IPS-18a (cell line): ENCODE data around the gene CUZD1.
"Not testable (repeated sequence)": the region's sequence is repeated elsewhere in the genome, so short reads cannot be mapped to it uniquely, and the experiment has no call there.

Experiments used
- H3K27ac ChIP-seq: one replicate; pipeline ENCODE4 v1.5.1; 2013; ENCODE audit warnings: low read length
- H3K27me3 ChIP-seq: one replicate; pipeline ENCODE4 v1.6.1; 2013; ENCODE audit warnings: mild to moderate bottlenecking, low read length; ENCODE audit not compliant: control insufficient read depth, insufficient read depth
- H3K36me3 ChIP-seq: one replicate; pipeline ENCODE4 v1.6.1; 2013; ENCODE audit warnings: low read depth, low read length; ENCODE audit not compliant: control insufficient read depth
- H3K4me1 ChIP-seq: one replicate; pipeline ENCODE4 v1.6.1; 2013; ENCODE audit warnings: low read depth, low read length; ENCODE audit not compliant: control insufficient read depth
- H3K4me3 ChIP-seq: one replicate; pipeline ENCODE4 v1.5.1; 2013; ENCODE audit warnings: low read length
- H3K9ac ChIP-seq: one replicate; pipeline ENCODE4 v1.6.1; 2013; ENCODE audit warnings: mild to moderate bottlenecking, low read length, moderate library complexity
- H3K9me3 ChIP-seq: one replicate; pipeline ENCODE4 v1.6.1; 2013; ENCODE audit warnings: low read depth, low read length; ENCODE audit not compliant: control insufficient read depth

The CUZD1 gene, protein sequence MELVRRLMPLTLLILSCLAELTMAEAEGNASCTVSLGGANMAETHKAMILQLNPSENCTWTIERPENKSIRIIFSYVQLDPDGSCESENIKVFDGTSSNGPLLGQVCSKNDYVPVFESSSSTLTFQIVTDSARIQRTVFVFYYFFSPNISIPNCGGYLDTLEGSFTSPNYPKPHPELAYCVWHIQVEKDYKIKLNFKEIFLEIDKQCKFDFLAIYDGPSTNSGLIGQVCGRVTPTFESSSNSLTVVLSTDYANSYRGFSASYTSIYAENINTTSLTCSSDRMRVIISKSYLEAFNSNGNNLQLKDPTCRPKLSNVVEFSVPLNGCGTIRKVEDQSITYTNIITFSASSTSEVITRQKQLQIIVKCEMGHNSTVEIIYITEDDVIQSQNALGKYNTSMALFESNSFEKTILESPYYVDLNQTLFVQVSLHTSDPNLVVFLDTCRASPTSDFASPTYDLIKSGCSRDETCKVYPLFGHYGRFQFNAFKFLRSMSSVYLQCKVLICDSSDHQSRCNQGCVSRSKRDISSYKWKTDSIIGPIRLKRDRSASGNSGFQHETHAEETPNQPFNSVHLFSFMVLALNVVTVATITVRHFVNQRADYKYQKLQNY

GRCh38 chr10:122845783-122846332 is at the start of gene CUZD1:
Gene CUZD1, minus strand, starts transcription at chr10:122845857. Its CDS starts 14 bp downstream, at chr10:122845843.
- Histone ChIP-seq H3K36me3 (peaks cover 8% of the 10 kb centered on the region), H3K27ac (peak within 1 kb of the TSS; percentile 52), H3K4me1 (peaks cover 15% of the 10 kb centered on the region), H3K27me3 (no peaks in the 10 kb centered on the region), H3K4me3 (peak within 1 kb of the TSS; percentile 8), H3K9me3 (peaks cover 8% of the 10 kb centered on the region), H3K9ac (peak within 1 kb of the TSS; percentile 38)

DNA sequence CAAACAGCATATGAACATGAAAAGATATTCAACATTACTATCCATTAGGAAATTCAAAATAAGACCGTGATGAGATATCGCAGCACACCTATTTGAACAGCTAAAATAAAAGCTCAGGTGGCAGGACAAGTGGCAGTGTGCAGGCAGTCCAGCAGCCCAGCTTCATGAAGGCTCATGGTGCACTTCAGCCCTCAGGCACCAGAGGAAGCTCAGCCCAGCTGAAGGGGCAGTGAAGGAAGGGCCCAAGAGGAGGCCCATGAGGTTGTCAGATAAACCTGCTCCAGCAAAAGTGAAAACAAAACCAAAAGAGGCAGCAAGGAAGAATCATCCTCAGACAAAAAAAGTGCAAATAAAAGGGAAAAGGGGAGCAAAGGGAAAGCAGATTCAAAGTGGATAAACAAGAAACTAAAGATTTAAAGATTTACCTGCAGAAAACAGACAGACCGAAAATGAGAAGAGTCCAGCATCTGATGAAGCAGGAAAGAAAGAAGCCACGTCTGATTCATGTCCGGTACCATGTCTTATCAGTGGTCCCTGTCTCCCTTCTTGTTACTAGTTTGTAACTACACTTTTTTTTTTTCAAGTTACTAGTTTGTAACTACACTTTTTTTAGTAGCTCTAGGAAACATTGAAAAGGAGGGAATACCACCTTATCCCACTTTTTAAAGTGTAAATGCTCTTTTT is 48.7 kb upstream of the CUZD1 start:
- H3K36me3 ChIP-seq = no peaks in the 10 kb centered on the region
- no peaks in the 10 kb centered on the region for H3K9me3 ChIP-seq
- no peak overlapping the region for H3K9ac ChIP-seq
- no peaks in the 10 kb centered on the region for H3K4me1 ChIP-seq
- no peak overlapping the region for H3K4me3 ChIP-seq
- H3K27me3 ChIP-seq = no peaks in the 10 kb centered on the region
- H3K27ac ChIP-seq = no peak overlapping the region

DNA sequence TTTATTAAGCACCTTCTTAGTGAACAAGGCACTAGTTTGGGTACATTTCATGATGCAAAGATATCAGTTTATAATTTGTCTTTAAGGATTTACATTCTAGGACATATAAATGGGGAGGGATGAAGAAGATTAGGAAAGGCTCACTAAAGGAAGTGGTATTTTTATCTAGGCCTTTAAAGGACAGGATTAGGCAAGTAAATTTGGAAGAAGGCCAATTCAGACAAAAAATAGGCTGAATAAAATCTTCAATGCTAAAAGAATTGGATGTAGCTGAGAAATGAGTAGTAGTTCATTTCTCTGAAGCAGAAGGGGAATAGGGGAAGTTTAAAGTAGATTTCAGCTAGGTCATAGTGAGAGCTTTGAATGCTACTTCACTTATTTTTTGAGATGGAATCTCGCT is 38.5 kb upstream of the CUZD1 start:
- H3K9me3 ChIP-seq = no peaks in the 10 kb centered on the region
- no peak overlapping the region for H3K9ac ChIP-seq
- no peak overlapping the region for H3K4me3 ChIP-seq
- H3K4me1 ChIP-seq = peaks cover 2% of the 10 kb centered on the region
- no peak overlapping the region for H3K27ac ChIP-seq
- no peaks in the 10 kb centered on the region for H3K36me3 ChIP-seq
- no peaks in the 10 kb centered on the region for H3K27me3 ChIP-seq

DNA sequence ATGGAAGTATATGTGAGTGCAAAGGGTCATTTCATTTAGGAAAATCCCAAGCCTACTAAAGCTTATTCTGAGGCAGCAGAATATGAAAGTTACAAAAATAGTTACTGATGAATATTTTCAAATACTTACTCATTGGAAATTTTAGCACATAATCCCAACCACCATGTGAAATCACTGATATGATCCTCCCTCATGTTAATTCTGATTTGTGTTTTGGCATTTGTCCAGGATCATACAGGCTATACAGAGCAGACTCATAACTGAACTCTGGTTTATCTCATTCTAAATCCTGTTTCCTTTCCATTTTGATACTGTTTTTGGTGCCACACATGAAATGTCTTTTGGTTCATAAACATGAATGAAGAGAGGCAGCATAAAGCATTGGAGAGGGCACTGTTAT is 37.1 kb upstream of the CUZD1 start:
- Histone ChIP-seq H3K27ac (no peak overlapping the region), H3K4me1 (peaks cover 8% of the 10 kb centered on the region)

DNA sequence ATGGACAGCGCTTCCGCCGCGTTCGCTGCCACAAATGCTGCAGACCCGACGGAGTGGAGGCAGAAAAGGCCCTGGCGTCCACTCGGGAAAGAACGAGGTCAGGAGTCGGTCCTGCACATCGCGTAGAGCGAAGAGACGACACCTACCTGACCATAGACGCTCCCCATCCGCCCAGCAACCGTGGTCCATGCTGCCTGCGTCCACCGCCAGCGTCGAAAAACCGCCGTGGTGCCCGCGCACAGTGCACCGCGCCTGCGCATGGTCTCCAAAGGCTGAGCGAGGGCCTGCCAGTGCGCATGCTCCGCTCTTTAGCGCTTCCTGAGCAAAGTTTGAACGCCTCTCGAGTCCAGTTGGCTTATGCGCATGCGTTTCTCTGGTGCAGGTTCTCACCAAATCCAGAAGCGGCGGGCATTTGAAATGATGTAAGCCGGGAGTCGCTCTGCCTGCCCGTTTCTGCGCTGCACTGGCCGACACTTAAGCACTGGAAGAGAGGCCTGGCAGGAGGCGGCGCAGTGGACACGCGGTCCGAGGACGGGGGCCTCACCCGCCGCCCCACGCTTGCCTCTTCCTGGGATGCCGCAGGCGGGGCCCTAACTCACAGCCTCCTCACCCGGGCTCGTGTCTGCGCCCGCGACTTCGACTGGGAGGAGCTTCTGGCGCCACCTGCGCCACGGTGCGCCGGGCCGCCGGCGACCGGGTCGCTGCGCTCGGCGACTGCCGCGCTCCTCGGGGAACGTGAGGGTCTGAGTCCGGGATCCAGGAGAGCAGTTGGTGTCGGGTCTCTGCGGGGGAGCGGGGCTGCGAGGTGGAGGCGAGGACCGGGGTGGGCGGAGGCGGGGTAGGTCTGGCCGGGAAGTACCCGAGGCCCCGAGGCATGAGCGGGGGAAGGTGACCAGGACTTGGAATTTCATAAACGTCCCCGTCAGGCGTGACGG is 33.9 kb upstream of the CUZD1 start, which contains the start of gene FAM24B:
Gene FAM24B (minus strand): TSS at position 243 of the 935 bp plus-strand sequence. CDS start 29,066 bp downstream, outside the sequence.
- H3K27ac ChIP-seq = no peak within 1 kb of the TSS
- no peaks in the 10 kb centered on the region for H3K27me3 ChIP-seq
- H3K4me1 ChIP-seq = peaks cover 35% of the 10 kb centered on the region
- no peaks in the 10 kb centered on the region for H3K9me3 ChIP-seq
- peak within 1 kb of the TSS; percentile 73 for H3K4me3 ChIP-seq
- peak within 1 kb of the TSS; percentile 53 for H3K9ac ChIP-seq
- no peaks in the 10 kb centered on the region for H3K36me3 ChIP-seq

More for the DNA sequence above, 37.1 kb upstream of the CUZD1 start:
- Histone ChIP-seq H3K9me3 (no peaks in the 10 kb centered on the region), H3K27me3 (no peaks in the 10 kb centered on the region), H3K9ac (no peak overlapping the region), H3K4me3 (no peak overlapping the region), H3K36me3 (no peaks in the 10 kb centered on the region)

GRCh38 chr10:122878799-122879338 is 33.2 kb upstream of the CUZD1 start:
- Histone ChIP-seq H3K27ac (no peak overlapping the region), H3K4me3 (peak overlapping the region; percentile 73), H3K9ac (peak overlapping the region; percentile 53)

DNA sequence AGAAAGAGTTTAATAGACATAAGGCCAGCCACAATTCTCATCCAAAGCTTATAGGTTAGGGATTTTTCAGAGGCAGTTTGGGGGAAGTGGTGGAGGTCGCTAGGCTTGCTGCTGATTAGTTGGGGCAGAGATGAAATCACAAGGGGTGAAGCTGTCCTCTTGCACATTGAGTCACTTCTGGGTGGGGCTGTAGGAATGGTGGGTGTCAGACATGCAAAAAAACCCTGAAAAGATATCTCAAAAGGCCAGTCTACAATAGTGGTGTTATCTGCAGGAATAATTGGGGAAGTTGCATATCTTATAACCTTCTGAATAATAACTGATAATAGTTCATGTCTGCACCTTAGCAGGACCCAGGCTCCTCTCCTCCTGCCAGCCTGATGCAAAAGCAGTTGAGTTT is 31.6 kb upstream of the CUZD1 start:
- Histone ChIP-seq H3K4me1 (peaks cover 51% of the 10 kb centered on the region), H3K9me3 (no peaks in the 10 kb centered on the region), H3K9ac (peak overlapping the region; percentile 55), H3K4me3 (peak overlapping the region; percentile 73), H3K36me3 (no peaks in the 10 kb centered on the region), H3K27me3 (no peaks in the 10 kb centered on the region), H3K27ac (peak overlapping the region; percentile 92)

More at GRCh38 chr10:122878799-122879338, 33.2 kb upstream of the CUZD1 start:
- no peaks in the 10 kb centered on the region for H3K27me3 ChIP-seq
- H3K36me3 ChIP-seq = no peaks in the 10 kb centered on the region
- H3K9me3 ChIP-seq = no peaks in the 10 kb centered on the region
- peaks cover 42% of the 10 kb centered on the region for H3K4me1 ChIP-seq

DNA sequence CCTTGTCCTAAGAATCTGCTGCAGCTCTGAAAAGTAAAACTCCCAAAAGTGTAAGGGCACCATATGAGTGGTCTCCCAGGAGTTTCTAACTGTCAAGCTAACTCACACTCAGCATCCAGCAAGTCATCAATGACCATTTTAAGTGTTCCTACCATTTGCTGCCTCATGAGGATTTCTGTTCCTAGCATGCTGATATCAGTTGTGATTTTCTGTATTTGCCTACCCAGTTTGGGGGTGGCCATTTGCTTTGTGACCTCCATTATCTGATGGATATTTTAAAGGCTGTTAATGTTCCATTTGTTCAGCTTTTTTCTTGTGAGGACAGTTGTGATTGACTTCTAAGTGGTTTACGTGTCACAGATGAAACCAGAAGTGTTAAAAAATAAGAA is 30.8 kb upstream of the CUZD1 start:
- H3K9ac ChIP-seq = peak overlapping the region; percentile 55
- no peaks in the 10 kb centered on the region for H3K27me3 ChIP-seq
- H3K4me3 ChIP-seq = peak overlapping the region; percentile 73
- no peaks in the 10 kb centered on the region for H3K36me3 ChIP-seq
- H3K9me3 ChIP-seq = no peaks in the 10 kb centered on the region
- H3K27ac ChIP-seq = peak overlapping the region; percentile 92
- peaks cover 51% of the 10 kb centered on the region for H3K4me1 ChIP-seq

- Histone ChIP-seq H3K9me3 (no peaks in the 10 kb centered on the region), H3K27me3 (no peaks in the 10 kb centered on the region), H3K4me3 (peak overlapping the region; percentile 73), H3K4me1 (peaks cover 51% of the 10 kb centered on the region), H3K27ac (peak overlapping the region; percentile 92), H3K9ac (peak overlapping the region; percentile 55), H3K36me3 (no peaks in the 10 kb centered on the region)
Measured at GRCh38 chr10:122875843-122876466, 30.3 kb upstream of the CUZD1 start.

DNA sequence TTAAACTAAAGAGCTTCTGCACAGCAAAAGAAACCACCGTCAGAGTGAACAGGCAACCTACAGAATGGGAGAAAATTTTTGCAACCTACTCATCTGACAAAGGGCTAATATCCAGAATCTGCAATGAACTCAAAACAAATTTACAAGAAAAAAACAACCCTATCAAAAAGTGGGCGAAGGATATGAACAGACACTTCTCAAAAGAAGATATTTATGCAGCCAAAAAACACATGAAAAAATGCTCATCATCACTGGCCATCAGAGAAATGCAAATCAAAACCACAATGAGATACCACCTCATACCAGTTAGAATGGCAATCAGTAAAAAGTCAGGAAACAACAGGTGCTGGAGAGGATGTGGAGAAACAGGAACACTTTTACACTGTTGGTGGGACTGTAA is 26.3 kb upstream of the CUZD1 start:
- H3K4me1 ChIP-seq = peaks cover 35% of the 10 kb centered on the region
- H3K9ac ChIP-seq, H3K9me3 ChIP-seq, H3K36me3 ChIP-seq, H3K27me3 ChIP-seq, H3K4me3 ChIP-seq, H3K27ac ChIP-seq: not testable (repeated sequence)
